Measurements from ENCODE around the gene GRIPAP1.
"Not testable (repeated sequence)": the region's sequence is repeated elsewhere in the genome, so short reads cannot be mapped to it uniquely, and the experiment has no call there.

Gene GRIPAP1

GRCh38 chrX:49003696-49004095 lies 1.6 kb upstream of the GRIPAP1 start:
- H3K36me3 Mint-ChIP-seq = peaks cover 17% of the 10 kb centered on the region
- H3K27me3 Mint-ChIP-seq = no peaks in the 10 kb centered on the region
- H3K9me3 Mint-ChIP-seq = no peaks in the 10 kb centered on the region
- CTCF ChIA-PET = no interaction called here
- DNase-seq = no peak
- peaks cover 22% of the 10 kb centered on the region for H3K4me1 Mint-ChIP-seq
- peak overlapping the region; percentile 53 for H3K4me3 Mint-ChIP-seq
- peak overlapping the region; percentile 31 for H3K27ac Mint-ChIP-seq

GRCh38 chrX:49001521-49002090 lies 458 bp downstream of the GRIPAP1 start:
- H3K4me3 Mint-ChIP-seq = peak overlapping the region; percentile 98
- H3K9me3 Mint-ChIP-seq = no peaks in the 10 kb centered on the region
- CTCF ChIA-PET = no interaction called here
- peaks cover 34% of the 10 kb centered on the region for H3K4me1 Mint-ChIP-seq
- peaks cover 37% of the 10 kb centered on the region for H3K36me3 Mint-ChIP-seq
- peak overlapping the region; percentile 91 for H3K27ac Mint-ChIP-seq
- DNase-seq = peak; percentile 65
- H3K27me3 Mint-ChIP-seq = no peaks in the 10 kb centered on the region

- H3K27ac Mint-ChIP-seq = no peak overlapping the region
Observed at GRCh38 chrX:49000636-49001035, 1.4 kb downstream of the GRIPAP1 start.

GRCh38 chrX:48999030-48999429 lies 3.0 kb downstream of the GRIPAP1 start:
- H3K27ac Mint-ChIP-seq = no peak overlapping the region
- CTCF ChIA-PET = no interaction called here

More at GRCh38 chrX:49000636-49001035, 1.4 kb downstream of the GRIPAP1 start:
- no peaks in the 10 kb centered on the region for H3K9me3 Mint-ChIP-seq
- H3K4me3 Mint-ChIP-seq = peak overlapping the region; percentile 98
- peaks cover 34% of the 10 kb centered on the region for H3K4me1 Mint-ChIP-seq
- CTCF ChIA-PET = no interaction called here
- DNase-seq = no peak
- H3K27me3 Mint-ChIP-seq = no peaks in the 10 kb centered on the region
- H3K36me3 Mint-ChIP-seq = peaks cover 40% of the 10 kb centered on the region

GRCh38 chrX:48998391-48998790 lies 3.7 kb downstream of the GRIPAP1 start:
- H3K4me3 Mint-ChIP-seq = no peak overlapping the region
- H3K27me3 Mint-ChIP-seq = no peaks in the 10 kb centered on the region
- DNase-seq = no peak
- peaks cover 53% of the 10 kb centered on the region for H3K36me3 Mint-ChIP-seq
- H3K27ac Mint-ChIP-seq = no peak overlapping the region
- peaks cover 31% of the 10 kb centered on the region for H3K4me1 Mint-ChIP-seq
- CTCF ChIA-PET = no interaction called here
- no peaks in the 10 kb centered on the region for H3K9me3 Mint-ChIP-seq

More at GRCh38 chrX:48999030-48999429, 3.0 kb downstream of the GRIPAP1 start:
- H3K27me3 Mint-ChIP-seq = no peaks in the 10 kb centered on the region
- peaks cover 34% of the 10 kb centered on the region for H3K4me1 Mint-ChIP-seq
- no peaks in the 10 kb centered on the region for H3K9me3 Mint-ChIP-seq
- no peak overlapping the region for H3K4me3 Mint-ChIP-seq
- H3K36me3 Mint-ChIP-seq = peaks cover 49% of the 10 kb centered on the region
- no peak for DNase-seq

GRCh38 chrX:48997865-48998264 lies 4.2 kb downstream of the GRIPAP1 start:
- Mint-ChIP-seq H3K4me1 (peaks cover 31% of the 10 kb centered on the region), H3K27me3 (no peaks in the 10 kb centered on the region), H3K4me3 (no peak overlapping the region), H3K36me3 (peaks cover 55% of the 10 kb centered on the region), H3K27ac (no peak overlapping the region), H3K9me3 (no peaks in the 10 kb centered on the region)
- DNase-seq = no peak
- CTCF ChIA-PET = no interaction called here

GRCh38 chrX:48997455-48997854 lies 4.6 kb downstream of the GRIPAP1 start:
- Mint-ChIP-seq H3K36me3 (peaks cover 59% of the 10 kb centered on the region), H3K4me3 (no peak overlapping the region), H3K27me3 (no peaks in the 10 kb centered on the region), H3K9me3 (no peaks in the 10 kb centered on the region), H3K27ac (no peak overlapping the region), H3K4me1 (peaks cover 31% of the 10 kb centered on the region)
- DNase-seq = no peak
- CTCF ChIA-PET = no interaction called here

- H3K4me1 Mint-ChIP-seq = peaks cover 31% of the 10 kb centered on the region
- no peaks in the 10 kb centered on the region for H3K9me3 Mint-ChIP-seq
- no peaks in the 10 kb centered on the region for H3K27me3 Mint-ChIP-seq
- no peak overlapping the region for H3K27ac Mint-ChIP-seq
- peak; percentile 29 for DNase-seq
- CTCF ChIA-PET = no interaction called here
- H3K36me3 Mint-ChIP-seq = peaks cover 62% of the 10 kb centered on the region
- no peak overlapping the region for H3K4me3 Mint-ChIP-seq
Observed at GRCh38 chrX:48996969-48997368, 5.1 kb downstream of the GRIPAP1 start.

- Mint-ChIP-seq H3K9me3 (no peaks in the 10 kb centered on the region), H3K27ac (no peak overlapping the region), H3K4me1 (peaks cover 2% of the 10 kb centered on the region), H3K36me3 (peaks cover 55% of the 10 kb centered on the region), H3K4me3 (no peak overlapping the region), H3K27me3 (no peaks in the 10 kb centered on the region)
- no peak for DNase-seq
- CTCF ChIA-PET = no interaction called here
Observed at GRCh38 chrX:48992341-48992740, 9.7 kb downstream of the GRIPAP1 start.

GRCh38 chrX:48989483-48989882 lies 12.6 kb downstream of the GRIPAP1 start:
- Mint-ChIP-seq H3K9me3 (no peaks in the 10 kb centered on the region), H3K4me1 (no peaks in the 10 kb centered on the region), H3K27ac (no peak overlapping the region), H3K36me3 (peaks cover 43% of the 10 kb centered on the region), H3K4me3 (no peak overlapping the region), H3K27me3 (no peaks in the 10 kb centered on the region)
- DNase-seq = no peak
- CTCF ChIA-PET = no interaction called here

- Mint-ChIP-seq H3K4me3 (no peak overlapping the region), H3K27ac (no peak overlapping the region)
- CTCF ChIA-PET = no interaction called here
Observed at GRCh38 chrX:48983896-48984295, 18.2 kb downstream of the GRIPAP1 start.

GRCh38 chrX:48983081-48983480 lies 19.0 kb downstream of the GRIPAP1 start:
- no peak for DNase-seq
- H3K4me3 Mint-ChIP-seq = no peak overlapping the region
- H3K36me3 Mint-ChIP-seq = peaks cover 39% of the 10 kb centered on the region
- no peaks in the 10 kb centered on the region for H3K27me3 Mint-ChIP-seq
- no peaks in the 10 kb centered on the region for H3K9me3 Mint-ChIP-seq
- no peak overlapping the region for H3K27ac Mint-ChIP-seq
- CTCF ChIA-PET = no interaction called here
- peaks cover 2% of the 10 kb centered on the region for H3K4me1 Mint-ChIP-seq

More at GRCh38 chrX:48983896-48984295, 18.2 kb downstream of the GRIPAP1 start:
- Mint-ChIP-seq H3K27me3 (no peaks in the 10 kb centered on the region), H3K36me3 (peaks cover 42% of the 10 kb centered on the region), H3K9me3 (no peaks in the 10 kb centered on the region), H3K4me1 (no peaks in the 10 kb centered on the region)
- DNase-seq = no peak

- CTCF ChIA-PET = no interaction called here
- DNase-seq = no peak
- Mint-ChIP-seq H3K27ac (no peak overlapping the region), H3K4me3 (no peak overlapping the region), H3K9me3 (no peaks in the 10 kb centered on the region), H3K36me3 (peaks cover 42% of the 10 kb centered on the region), H3K4me1 (peaks cover 7% of the 10 kb centered on the region), H3K27me3 (no peaks in the 10 kb centered on the region)
Observed at GRCh38 chrX:48981178-48981577, 20.9 kb downstream of the GRIPAP1 start.

- Mint-ChIP-seq H3K36me3 (peaks cover 43% of the 10 kb centered on the region), H3K4me1 (peaks cover 11% of the 10 kb centered on the region)
- H3K27me3 Mint-ChIP-seq, H3K4me3 Mint-ChIP-seq, H3K9me3 Mint-ChIP-seq, H3K27ac Mint-ChIP-seq, DNase-seq, CTCF ChIA-PET: not testable (repeated sequence)
Observed at GRCh38 chrX:48980341-48980740, 21.7 kb downstream of the GRIPAP1 start.

- no peak overlapping the region for H3K27ac Mint-ChIP-seq
Observed at GRCh38 chrX:48978226-48978625, 23.8 kb downstream of the GRIPAP1 start.

GRCh38 chrX:48976086-48976485 lies 26.0 kb downstream of the GRIPAP1 start:
- no peak overlapping the region for H3K4me3 Mint-ChIP-seq
- H3K4me1 Mint-ChIP-seq = peaks cover 24% of the 10 kb centered on the region
- no peak for DNase-seq
- peaks cover 5% of the 10 kb centered on the region for H3K27me3 Mint-ChIP-seq
- peak overlapping the region; percentile 52 for H3K27ac Mint-ChIP-seq
- H3K36me3 Mint-ChIP-seq = peaks cover 36% of the 10 kb centered on the region
- H3K9me3 Mint-ChIP-seq = no peaks in the 10 kb centered on the region
- CTCF ChIA-PET = no interaction called here

More at GRCh38 chrX:48978226-48978625, 23.8 kb downstream of the GRIPAP1 start:
- peaks cover 11% of the 10 kb centered on the region for H3K4me1 Mint-ChIP-seq
- H3K36me3 Mint-ChIP-seq = peaks cover 39% of the 10 kb centered on the region
- no peak overlapping the region for H3K4me3 Mint-ChIP-seq
- H3K9me3 Mint-ChIP-seq = no peaks in the 10 kb centered on the region
- H3K27me3 Mint-ChIP-seq = no peaks in the 10 kb centered on the region
- no peak for DNase-seq
- CTCF ChIA-PET = no interaction called here
